Stimulated activated CD4-positive, alpha-beta T cell treated with anti-CD3 and anti-CD28 coated beads, Interleukin-12 subunit alpha, Interleukin-12 subunit beta, amount 100 ng/mL, for 4 hours (primary cell): Measurements from ENCODE around the gene OGFR.

Experiments used
- DNase-seq: peaks from one replicate; pipeline ENCODE4 v3.0.0-alpha.2; 2020

OGFR gene

DNA sequence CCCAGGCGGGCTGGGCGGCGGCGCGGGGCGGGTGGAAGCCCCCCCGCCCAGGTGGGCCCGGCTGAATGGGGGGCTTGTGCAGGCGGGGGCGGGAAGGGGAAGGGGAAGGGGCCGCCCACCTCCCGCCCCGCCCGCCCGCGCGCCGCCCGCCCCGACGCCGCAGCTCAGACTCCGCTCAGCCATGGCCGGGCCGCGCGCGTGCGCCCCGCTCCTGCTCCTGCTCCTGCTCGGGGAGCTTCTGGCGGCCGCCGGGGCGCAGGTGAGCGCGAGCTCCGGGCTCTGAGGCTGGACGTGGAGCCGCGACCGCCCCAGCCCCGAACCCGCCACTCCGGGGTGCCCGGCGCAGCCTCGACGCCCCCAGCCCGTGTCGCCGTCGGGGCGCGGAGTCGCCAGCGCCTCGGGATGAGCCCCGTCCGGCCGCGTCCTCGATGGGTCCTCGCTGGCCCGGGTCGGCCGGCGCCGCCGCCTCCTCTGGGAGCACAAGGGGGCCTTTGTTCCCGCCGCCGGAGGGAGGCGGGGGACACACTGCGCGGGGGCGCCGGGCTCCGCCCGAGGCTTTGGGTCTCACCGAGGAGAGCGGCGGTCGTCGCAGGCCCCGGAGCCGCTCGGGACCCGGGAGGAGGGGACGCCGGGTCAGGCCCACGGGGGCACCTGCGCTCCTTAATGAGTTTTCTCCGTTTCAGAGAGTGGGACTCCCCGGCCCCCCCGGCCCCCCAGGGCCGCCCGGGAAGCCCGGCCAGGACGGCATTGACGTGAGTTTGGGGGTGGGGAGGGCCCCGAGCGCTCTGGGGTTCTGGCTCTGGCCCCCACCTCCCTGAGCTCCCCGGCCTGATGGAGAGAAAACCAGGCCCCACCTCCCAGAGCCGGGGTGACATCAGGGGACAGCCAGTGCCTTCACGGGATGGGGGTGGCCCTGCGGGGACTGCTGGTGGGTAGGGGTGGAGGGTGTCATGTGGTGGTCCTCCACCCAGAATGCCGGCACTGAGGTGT, 12.5 kb downstream of the OGFR start, which contains the start of gene COL9A3:
TSS of gene COL9A3 (plus strand) at position 167 of the 990 bp plus-strand sequence. CDS start at position 182, 15 bp downstream.
- no peak for DNase-seq

GRCh38 chr20:62817975-62818591, 13.4 kb downstream of the OGFR start:
- no peak for DNase-seq

GRCh38 chr20:62818592-62819493, 14.2 kb downstream of the OGFR start:
- DNase-seq = no peak

GRCh38 chr20:62819494-62820174, 15.0 kb downstream of the OGFR start:
- DNase-seq = no peak

GRCh38 chr20:62820208-62820961, 15.8 kb downstream of the OGFR start:
- no peak for DNase-seq

DNA sequence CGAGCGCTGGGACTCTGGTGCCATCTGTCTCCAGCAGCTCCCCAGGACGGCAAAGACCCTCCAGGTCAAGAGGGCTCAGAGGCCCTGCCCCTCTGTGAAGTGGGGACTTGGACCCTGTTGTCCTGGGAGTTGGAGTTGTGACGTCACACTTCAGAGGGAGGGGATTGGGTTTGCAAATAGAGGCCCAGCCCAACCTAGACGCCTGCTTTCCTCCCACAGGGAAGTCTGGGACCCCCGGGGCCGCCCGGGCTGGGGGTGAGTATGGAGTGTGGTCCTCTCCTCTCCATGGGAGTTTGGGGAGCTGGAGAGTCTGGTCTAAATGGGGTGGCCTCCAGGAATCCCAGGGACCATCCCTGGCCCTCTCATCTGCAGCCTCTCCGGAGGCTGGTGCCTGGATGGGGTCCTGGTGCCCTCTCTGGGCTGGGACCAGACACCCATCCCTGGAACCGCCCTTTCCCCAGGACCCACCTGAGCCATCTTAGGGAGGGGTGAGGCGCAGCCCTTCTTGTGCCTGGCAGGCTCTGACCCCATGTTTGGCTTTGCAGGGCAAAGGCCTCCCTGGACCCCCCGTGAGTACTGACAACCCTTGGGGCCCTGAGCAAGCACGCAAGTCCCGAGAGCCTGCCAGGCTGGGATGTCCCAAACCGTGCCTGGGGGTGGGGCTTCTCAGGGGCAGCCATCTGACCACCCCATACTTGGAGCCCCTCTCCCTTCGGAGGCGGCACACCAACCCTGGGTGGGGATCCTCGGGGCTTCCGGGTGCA, 16.5 kb downstream of the OGFR start:
- DNase-seq = no peak

DNA sequence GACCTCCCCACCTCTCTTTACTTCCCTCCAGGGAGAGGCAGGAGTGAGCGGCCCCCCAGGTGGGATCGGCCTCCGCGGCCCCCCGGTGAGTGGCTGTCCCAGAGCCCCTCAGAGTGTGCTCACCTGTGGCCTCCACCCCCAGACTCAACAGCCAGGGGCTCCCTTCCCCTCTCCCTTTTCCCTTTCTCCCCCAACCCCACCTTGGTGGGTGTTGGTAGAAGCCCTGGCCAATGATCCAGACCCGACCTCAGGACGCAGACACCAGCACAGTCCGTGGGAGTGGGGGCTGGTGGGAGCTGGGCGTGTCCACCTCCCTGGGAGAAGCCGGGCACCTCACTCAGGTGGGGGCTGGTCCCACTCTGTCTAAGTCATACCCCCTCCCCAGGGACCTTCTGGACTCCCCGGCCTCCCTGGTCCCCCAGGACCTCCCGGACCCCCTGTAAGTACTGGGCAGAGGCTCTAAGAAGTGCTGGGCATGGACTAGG, 17.1 kb downstream of the OGFR start:
- no peak for DNase-seq

- no peak for DNase-seq
Measured at GRCh38 chr20:62822239-62822787, 17.7 kb downstream of the OGFR start.

GRCh38 chr20:62822788-62823651, 18.4 kb downstream of the OGFR start:
- no peak for DNase-seq

- DNase-seq = no peak
Measured at GRCh38 chr20:62823688-62824475, 19.2 kb downstream of the OGFR start.

- peak; percentile 41 for DNase-seq
Measured at GRCh38 chr20:62824476-62825332, 20.1 kb downstream of the OGFR start.

DNA sequence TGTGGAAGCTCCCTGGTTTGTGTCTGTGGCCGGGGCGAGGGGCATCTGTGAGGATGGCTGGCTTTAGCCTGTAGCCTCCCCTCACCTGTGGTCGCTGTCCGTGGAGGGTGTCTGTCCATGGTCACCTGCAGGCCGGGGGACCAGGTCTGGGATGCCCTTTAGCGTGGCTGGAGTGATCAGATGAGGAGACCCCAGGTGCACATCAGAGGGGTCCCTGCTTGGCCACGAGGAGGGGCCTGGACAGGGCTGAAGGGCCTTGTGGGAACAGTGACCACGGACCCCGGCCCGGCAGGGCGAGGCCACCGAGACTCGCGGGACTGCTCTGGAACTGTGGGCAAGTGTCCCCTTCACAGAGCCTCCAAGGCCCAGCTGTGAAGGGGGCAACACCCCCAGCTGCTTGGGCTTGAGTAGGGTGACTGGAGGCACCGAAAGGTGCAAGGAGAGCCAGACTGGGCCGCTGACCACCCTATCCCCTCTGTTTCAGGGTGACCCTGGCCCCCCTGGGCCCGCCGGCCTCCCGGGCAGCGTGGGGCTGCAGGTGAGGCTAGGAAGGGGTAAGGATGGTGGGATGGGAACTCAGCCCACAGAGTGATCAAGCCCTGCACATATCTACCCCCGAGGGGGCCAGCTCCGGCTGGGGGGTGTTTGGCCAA, 20.8 kb downstream of the OGFR start:
- DNase-seq = no peak

GRCh38 chr20:62825986-62826645, 21.5 kb downstream of the OGFR start:
- DNase-seq = no peak

GRCh38 chr20:62826646-62827310, 22.1 kb downstream of the OGFR start:
- no peak for DNase-seq

- no peak for DNase-seq
Measured at GRCh38 chr20:62827311-62828038, 22.8 kb downstream of the OGFR start.
